Suprapubic skin (tissue), 4 donors: ENCODE measurements around the gene ZDHHC19. TPM values are rescaled to one million over a fixed set of nuclear protein-coding genes. Genes with fewer than 3 reads are reported as not detected.
"Not testable (repeated sequence)": the region's sequence is repeated elsewhere in the genome, so short reads cannot be mapped to it uniquely, and the experiment has no call there.

Experiments
- DNase-seq, 2 donors: peaks; one replicate each; pipeline ENCODE4 v3.0.0-alpha.2; 2019; ENCODE audit warnings: low spot score in 2 of 2
- H3K27ac ChIP-seq: fragments of 200-600 bp; sonication (generic); one replicate; pipeline ENCODE4 v1.5.1; 2019
- H3K27me3 ChIP-seq: fragments of 200-600 bp; sonication (generic); one replicate; pipeline ENCODE4 v1.5.1; 2019
- H3K36me3 ChIP-seq: fragments of 200-600 bp; sonication (generic); one replicate; pipeline ENCODE4 v1.5.1; 2019
- H3K4me1 ChIP-seq: fragments of 200-600 bp; sonication (generic); one replicate; pipeline ENCODE4 v1.5.1; 2019
- H3K4me3 ChIP-seq: fragments of 200-600 bp; sonication (generic); one replicate; pipeline ENCODE4 v1.5.1; 2019; ENCODE audit warnings: mild to moderate bottlenecking
- H3K9me3 ChIP-seq: fragments of 200-600 bp; sonication (generic); one replicate; pipeline ENCODE4 v1.5.1; 2019
- CTCF ChIP-seq, 2 donors: fragments of 200-600 bp in 1 of 2; fragments of 450-650 bp in 1 of 2; sonication (generic) in 1 of 2; IDR thresholded peaks; one replicate each; pipeline ENCODE4 v1.5.1; 2016 to 2019; ENCODE audit warnings: antibody characterized with exemption in 2 of 2, mild to moderate bottlenecking in 1 of 2, moderate library complexity in 1 of 2
- EP300 ChIP-seq: sonication (generic); formaldehyde crosslinking; IDR thresholded peaks from one replicate; pipeline ENCODE4 v1.6.1; 2017; ENCODE audit warnings: antibody characterized with exemption
- POLR2A ChIP-seq, 2 donors: fragments of 450-650 bp; IDR thresholded peaks; one replicate each; pipeline ENCODE4 v1.6.1; 2017; ENCODE audit warnings: antibody characterized with exemption in 2 of 2, mild to moderate bottlenecking in 2 of 2, moderate library complexity in 2 of 2
- POLR2AphosphoS5 ChIP-seq, 3 donors: sonication (generic); formaldehyde crosslinking; IDR thresholded peaks; one replicate each; pipeline ENCODE4 v1.6.1; 2017; ENCODE audit warnings: antibody characterized with exemption in 3 of 3
- WGBS: methylation state at CpG from one replicate; pipeline ENCODE4 v1.1.5; 2018; 5-methylcytosine and 5-hydroxymethylcytosine counted together
- total RNA-seq, 4 donors: library from RNA; depleted of rRNA; stranded (reverse); fragments of >200 nt; gene quantifications; one replicate each; pipeline ENCODE4 v1.1.0, GENCODE V29; 2016

Gene ZDHHC19
- total RNA-seq, 4 donors from 2014 or later: not detected

GRCh38 chr3:196192036-196192523, 19.1 kb downstream of the ZDHHC19 start:
- no peak for DNase-seq
- WGBS: 76% methylated on average over 4 of the region's 11 CpGs
- no peaks in the 10 kb centered on the region for H3K27me3 ChIP-seq
- TF ChIP-seq CTCF (IDR thresholded peaks at IDR 0.05): no peak
- no peak for TF ChIP-seq EP300
- TF ChIP-seq POLR2AphosphoS5 (IDR thresholded peaks at IDR 0.05): no peak
- no peak for TF ChIP-seq POLR2A (IDR thresholded peaks at IDR 0.05)
- no peaks in the 10 kb centered on the region for H3K9me3 ChIP-seq
- no peaks in the 10 kb centered on the region for H3K36me3 ChIP-seq
- no peak overlapping the region for H3K4me3 ChIP-seq
- H3K27ac ChIP-seq: peak overlapping the region; percentile 61
- H3K4me1 ChIP-seq: peaks cover 30% of the 10 kb centered on the region

- DNase-seq: no peak
- Histone ChIP-seq H3K27me3 (no peaks in the 10 kb centered on the region), H3K4me1 (peaks cover 37% of the 10 kb centered on the region), H3K27ac (no peak overlapping the region), H3K4me3 (no peak overlapping the region), H3K9me3 (no peaks in the 10 kb centered on the region), H3K36me3 (no peaks in the 10 kb centered on the region)
- no peak for TF ChIP-seq EP300
- no peak for TF ChIP-seq POLR2A (IDR thresholded peaks at IDR 0.05)
- no peak for TF ChIP-seq CTCF (IDR thresholded peaks at IDR 0.05)
- TF ChIP-seq POLR2AphosphoS5 (IDR thresholded peaks at IDR 0.05): no peak
- WGBS: 82% methylated on average over 15 of the region's 16 CpGs
These were observed 21.4 kb downstream of the ZDHHC19 start for GRCh38 chr3:196189566-196190347.

- Histone ChIP-seq H3K4me1 (peaks cover 28% of the 10 kb centered on the region), H3K36me3 (no peaks in the 10 kb centered on the region), H3K4me3 (no peak overlapping the region), H3K27me3 (no peaks in the 10 kb centered on the region), H3K27ac (no peak overlapping the region), H3K9me3 (no peaks in the 10 kb centered on the region)
- no peak for DNase-seq
- TF ChIP-seq CTCF (IDR thresholded peaks at IDR 0.05) (no peak), POLR2A (IDR thresholded peaks at IDR 0.05) (no peak), EP300 (no peak), POLR2AphosphoS5 (IDR thresholded peaks at IDR 0.05) (no peak)
- WGBS: 42% methylated on average over 25 of the region's 31 CpGs
These were observed 24.3 kb downstream of the ZDHHC19 start for GRCh38 chr3:196186651-196187573.

- H3K27me3 ChIP-seq: no peaks in the 10 kb centered on the region
- H3K36me3 ChIP-seq: no peaks in the 10 kb centered on the region
- no peak for TF ChIP-seq CTCF (IDR thresholded peaks at IDR 0.05)
- no peak for TF ChIP-seq POLR2AphosphoS5 (IDR thresholded peaks at IDR 0.05)
- TF ChIP-seq EP300: no peak
- no peak for TF ChIP-seq POLR2A (IDR thresholded peaks at IDR 0.05)
- H3K27ac ChIP-seq: no peak overlapping the region
- 93% methylated on average over 14 of the region's 15 CpGs for WGBS
- H3K4me3 ChIP-seq: no peak overlapping the region
- peaks cover 28% of the 10 kb centered on the region for H3K4me1 ChIP-seq
- H3K9me3 ChIP-seq: no peaks in the 10 kb centered on the region
- DNase-seq: no peak
These were observed 26.3 kb downstream of the ZDHHC19 start for GRCh38 chr3:196184881-196185280.

- H3K36me3 ChIP-seq, H3K27ac ChIP-seq, H3K9me3 ChIP-seq, DNase-seq, H3K4me3 ChIP-seq, H3K27me3 ChIP-seq: not testable (repeated sequence)
- peaks cover 29% of the 10 kb centered on the region for H3K4me1 ChIP-seq
- WGBS: 90% methylated on average over 4 of the region's 4 CpGs
These were observed 27.1 kb downstream of the ZDHHC19 start for GRCh38 chr3:196184169-196184432.
